IPS-20b (cell line): ENCODE data around the gene XIRP2.
A peak's percentile ranks its signal among the peaks of the same experiment; 100 is the strongest.
"Not testable (repeated sequence)": the region's sequence is repeated elsewhere in the genome, so short reads cannot be mapped to it uniquely, and the experiment has no call there.

ENCODE experiments used
- H3K27ac ChIP-seq: one replicate; pipeline ENCODE4 v1.5.1; 2013; ENCODE audit warnings: low read length
- H3K27me3 ChIP-seq: 2 replicates; pipeline ENCODE4 v1.6.1; 2013; ENCODE audit warnings: mild to moderate bottlenecking, low read length, inconsistent platforms; ENCODE audit not compliant: insufficient read depth
- H3K36me3 ChIP-seq: 2 replicates; pipeline ENCODE4 v1.6.1; 2013; ENCODE audit warnings: low read depth, mild to moderate bottlenecking, inconsistent platforms, low read length, moderate library complexity; ENCODE audit not compliant: insufficient read depth
- H3K4me1 ChIP-seq: 2 replicates; pipeline ENCODE4 v1.6.1; 2013; ENCODE audit warnings: mild to moderate bottlenecking, control low read depth, inconsistent platforms, low read length, moderate library complexity; ENCODE audit not compliant: insufficient read depth
- H3K4me3 ChIP-seq: 2 replicates; pipeline ENCODE4 v1.5.1; 2013; ENCODE audit warnings: mild to moderate bottlenecking, low read length, inconsistent platforms
- H3K9ac ChIP-seq: 2 replicates; pipeline ENCODE4 v1.6.1; 2013; ENCODE audit warnings: low read depth, mild to moderate bottlenecking, inconsistent platforms, low read length, moderate library complexity
- H3K9me3 ChIP-seq: 2 replicates; pipeline ENCODE4 v1.6.1; 2013; ENCODE audit warnings: mild to moderate bottlenecking, low read depth, low read length, inconsistent platforms; ENCODE audit not compliant: insufficient read depth

Gene XIRP2

DNA sequence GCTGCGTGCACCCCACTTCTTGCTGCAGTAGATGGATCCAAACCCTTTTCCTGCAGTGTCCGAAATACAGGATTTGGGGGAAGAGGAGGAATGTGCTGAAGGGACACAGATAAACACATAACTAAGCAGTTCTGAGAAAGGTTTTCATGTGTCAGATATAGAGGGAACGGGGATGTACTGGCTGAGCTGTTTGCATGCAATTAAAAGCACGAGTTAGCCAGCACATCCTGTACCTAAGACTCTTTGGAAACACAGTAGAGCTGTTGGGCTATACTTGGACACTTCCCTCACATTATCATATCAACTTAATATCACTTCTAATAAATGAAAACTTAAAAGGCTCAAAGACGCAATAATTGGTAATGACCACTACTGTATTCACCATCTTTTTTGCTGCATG, 377.4 kb downstream of the XIRP2 start:
- Histone ChIP-seq H3K4me3 (no peak overlapping the region), H3K27ac (no peak overlapping the region), H3K27me3 (no peaks in the 10 kb centered on the region), H3K4me1 (no peaks in the 10 kb centered on the region), H3K9ac (no peak overlapping the region), H3K9me3 (peaks cover 31% of the 10 kb centered on the region), H3K36me3 (no peaks in the 10 kb centered on the region)

DNA sequence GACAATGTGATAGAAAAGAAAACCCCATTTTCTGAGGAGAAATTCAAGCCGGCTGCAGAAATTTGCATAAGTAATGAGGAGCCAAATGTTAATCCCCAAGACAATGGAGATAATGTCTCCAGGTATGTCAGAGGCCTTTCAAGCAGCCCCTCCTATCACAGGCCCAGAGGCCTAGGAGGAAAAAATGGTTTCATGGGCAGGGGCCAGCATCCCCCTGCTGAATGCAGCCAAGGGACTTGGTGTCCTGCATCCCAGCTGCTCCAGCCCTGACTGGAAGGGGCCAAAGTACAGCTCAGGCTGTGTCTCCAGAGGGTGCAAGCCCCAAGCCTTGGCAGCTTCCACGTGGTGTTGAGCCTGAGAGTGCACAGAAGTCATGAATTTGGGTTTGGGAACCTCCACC, 380.0 kb downstream of the XIRP2 start:
- not testable (repeated sequence) for H3K27me3 ChIP-seq, H3K27ac ChIP-seq

DNA sequence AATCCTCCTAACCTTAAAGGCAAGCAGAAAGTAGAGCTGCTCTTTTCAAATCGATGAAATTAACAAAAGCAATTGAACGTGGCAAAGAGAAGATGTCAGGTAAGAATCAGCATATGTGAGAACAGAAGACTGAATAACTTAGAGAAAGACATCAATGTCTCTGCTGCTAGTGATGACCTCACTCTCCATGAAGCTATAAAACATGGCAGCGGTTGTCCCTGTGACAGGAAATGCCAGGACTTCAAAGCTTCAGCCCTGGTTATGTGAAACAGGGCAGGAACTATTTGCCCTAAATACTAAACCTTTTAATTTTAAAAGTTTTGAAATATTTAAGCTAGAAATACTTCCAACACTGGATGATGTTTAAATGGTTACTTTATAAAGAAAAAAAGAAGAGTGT, 383.7 kb downstream of the XIRP2 start:
- peaks cover 28% of the 10 kb centered on the region for H3K9me3 ChIP-seq
- H3K9ac ChIP-seq: no peak overlapping the region
- peaks cover 33% of the 10 kb centered on the region; the same call in 1 of the 2 replicates for H3K4me1 ChIP-seq
- H3K4me3 ChIP-seq: no peak overlapping the region
- no peaks in the 10 kb centered on the region for H3K27me3 ChIP-seq
- no peak overlapping the region for H3K27ac ChIP-seq
- no peaks in the 10 kb centered on the region for H3K36me3 ChIP-seq

More for the DNA sequence above, 380.0 kb downstream of the XIRP2 start:
- not testable (repeated sequence) for H3K4me3 ChIP-seq, H3K9ac ChIP-seq, H3K36me3 ChIP-seq
- H3K4me1 ChIP-seq: peaks cover 14% of the 10 kb centered on the region; the same call in 1 of the 2 replicates
- peaks cover 31% of the 10 kb centered on the region for H3K9me3 ChIP-seq

DNA sequence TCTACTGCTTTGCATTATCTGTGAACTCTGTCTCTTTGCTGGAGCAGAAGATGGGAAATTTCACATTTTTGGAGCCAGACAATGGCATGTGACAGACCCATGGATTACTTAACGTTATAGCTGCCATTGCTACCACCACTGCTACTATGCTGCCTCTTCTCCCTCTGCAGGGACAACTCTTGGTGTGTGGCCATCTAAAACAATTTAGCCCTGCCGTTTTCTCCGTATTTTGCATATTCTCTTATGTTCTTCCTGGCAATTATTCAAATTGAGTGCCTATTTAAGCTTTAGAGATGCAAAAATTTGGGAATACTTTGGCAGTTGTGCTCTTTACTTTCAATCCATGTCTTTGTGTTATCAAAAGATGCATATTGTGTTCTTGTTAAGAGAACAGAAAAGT, 386.8 kb downstream of the XIRP2 start:
- H3K27ac ChIP-seq: peak overlapping the region; percentile 13
- H3K9ac ChIP-seq: peak overlapping the region; percentile 17; the same call in 1 of the 2 replicates
- H3K9me3 ChIP-seq: peaks cover 3% of the 10 kb centered on the region; the same call in 1 of the 2 replicates
- no peaks in the 10 kb centered on the region for H3K36me3 ChIP-seq
- no peaks in the 10 kb centered on the region for H3K27me3 ChIP-seq
- 0 out of 2 replicates have a peak overlapping the region, but pooled peaks have one; percentile 15 for H3K4me3 ChIP-seq
- peaks cover 38% of the 10 kb centered on the region; the same call in 1 of the 2 replicates for H3K4me1 ChIP-seq

DNA sequence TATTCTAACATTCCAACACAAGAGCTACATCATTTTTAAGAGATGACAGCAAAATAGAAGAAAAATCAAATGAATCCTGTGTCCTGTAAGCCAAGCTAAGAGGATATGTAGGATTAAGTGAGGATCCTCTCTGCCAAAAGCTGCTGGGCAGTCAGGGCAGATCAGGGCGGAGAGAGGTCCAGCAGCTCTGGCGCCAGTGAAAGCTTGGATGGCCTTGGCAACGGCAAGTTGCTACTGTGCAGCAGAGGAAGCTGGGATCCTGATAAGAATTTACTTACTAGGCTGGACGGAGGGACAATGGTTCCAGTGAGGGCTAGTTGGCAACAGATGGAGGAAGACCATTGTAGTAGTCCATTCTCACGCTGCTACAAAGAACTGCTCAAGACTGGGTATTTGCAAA, 391.5 kb downstream of the XIRP2 start:
- Histone ChIP-seq H3K4me1 (peaks cover 27% of the 10 kb centered on the region; the same call in 1 of the 2 replicates), H3K27ac (no peak overlapping the region), H3K9me3 (peaks cover 3% of the 10 kb centered on the region), H3K36me3 (no peaks in the 10 kb centered on the region), H3K4me3 (no peak overlapping the region), H3K9ac (no peak overlapping the region), H3K27me3 (no peaks in the 10 kb centered on the region)

DNA sequence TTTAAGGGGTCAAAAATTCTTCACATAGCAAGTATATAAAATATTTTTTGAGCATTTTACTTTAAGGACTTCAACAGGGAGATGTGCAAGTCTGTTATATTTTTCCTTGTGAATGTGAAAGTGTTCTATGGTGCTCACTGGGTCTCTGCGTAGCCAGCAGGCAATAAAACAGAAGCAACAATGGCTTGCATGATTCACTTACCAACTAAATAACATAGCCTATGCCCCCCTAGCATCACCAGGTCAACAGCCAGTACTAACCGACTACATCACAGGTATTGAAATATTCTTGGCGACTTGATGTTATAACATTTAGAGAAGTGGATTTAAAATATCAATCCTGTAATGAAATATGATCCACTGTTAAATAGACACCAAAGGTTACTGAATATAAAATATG, 398.9 kb downstream of the XIRP2 start:
- Histone ChIP-seq H3K27me3 (no peaks in the 10 kb centered on the region), H3K9me3 (no peaks in the 10 kb centered on the region; the same call in none of the 2 replicates), H3K4me1 (peaks cover 18% of the 10 kb centered on the region; the same call in 1 of the 2 replicates), H3K27ac (no peak overlapping the region), H3K9ac (no peak overlapping the region), H3K36me3 (no peaks in the 10 kb centered on the region), H3K4me3 (no peak overlapping the region)

DNA sequence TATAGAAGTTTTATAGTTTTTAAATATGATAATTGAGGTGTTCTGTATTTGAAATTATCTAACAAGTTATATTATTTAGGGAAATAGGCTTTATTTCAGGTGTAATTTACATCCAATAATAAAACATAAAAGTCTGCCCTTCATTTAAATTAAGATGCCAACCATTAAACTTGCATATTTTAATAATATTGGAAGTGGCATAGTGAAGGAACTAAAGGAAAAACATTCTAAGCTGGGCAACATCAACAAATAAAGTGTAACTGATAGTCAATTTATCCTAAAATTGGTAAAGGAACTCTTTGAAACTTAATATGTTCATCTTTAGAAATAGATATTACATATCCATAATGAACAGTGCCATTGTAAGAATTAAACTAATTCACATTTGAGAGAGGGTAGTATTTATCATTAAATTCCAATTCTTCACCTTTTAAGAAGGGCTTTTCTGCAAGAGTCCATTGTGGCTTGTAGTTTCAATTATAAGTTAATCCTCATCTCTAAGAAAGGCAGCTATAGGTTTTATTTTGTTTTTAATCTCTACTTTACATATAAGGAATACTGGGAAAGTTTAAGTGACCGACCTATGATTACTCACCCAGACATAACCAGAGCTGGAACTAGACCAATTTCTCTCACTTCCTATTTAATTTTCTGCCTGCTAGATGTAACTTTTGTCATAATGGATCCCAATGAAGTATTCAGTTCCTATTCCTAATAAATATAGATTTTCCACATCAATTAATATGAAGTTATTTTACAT, 401.6 kb downstream of the XIRP2 start:
- H3K4me1 ChIP-seq: peaks cover 11% of the 10 kb centered on the region; the same call in 1 of the 2 replicates
- H3K27me3 ChIP-seq: peaks cover 11% of the 10 kb centered on the region
- H3K27ac ChIP-seq: no peak overlapping the region
- no peak overlapping the region for H3K9ac ChIP-seq
- H3K4me3 ChIP-seq: no peak overlapping the region
- no peaks in the 10 kb centered on the region for H3K9me3 ChIP-seq
- no peaks in the 10 kb centered on the region for H3K36me3 ChIP-seq

DNA sequence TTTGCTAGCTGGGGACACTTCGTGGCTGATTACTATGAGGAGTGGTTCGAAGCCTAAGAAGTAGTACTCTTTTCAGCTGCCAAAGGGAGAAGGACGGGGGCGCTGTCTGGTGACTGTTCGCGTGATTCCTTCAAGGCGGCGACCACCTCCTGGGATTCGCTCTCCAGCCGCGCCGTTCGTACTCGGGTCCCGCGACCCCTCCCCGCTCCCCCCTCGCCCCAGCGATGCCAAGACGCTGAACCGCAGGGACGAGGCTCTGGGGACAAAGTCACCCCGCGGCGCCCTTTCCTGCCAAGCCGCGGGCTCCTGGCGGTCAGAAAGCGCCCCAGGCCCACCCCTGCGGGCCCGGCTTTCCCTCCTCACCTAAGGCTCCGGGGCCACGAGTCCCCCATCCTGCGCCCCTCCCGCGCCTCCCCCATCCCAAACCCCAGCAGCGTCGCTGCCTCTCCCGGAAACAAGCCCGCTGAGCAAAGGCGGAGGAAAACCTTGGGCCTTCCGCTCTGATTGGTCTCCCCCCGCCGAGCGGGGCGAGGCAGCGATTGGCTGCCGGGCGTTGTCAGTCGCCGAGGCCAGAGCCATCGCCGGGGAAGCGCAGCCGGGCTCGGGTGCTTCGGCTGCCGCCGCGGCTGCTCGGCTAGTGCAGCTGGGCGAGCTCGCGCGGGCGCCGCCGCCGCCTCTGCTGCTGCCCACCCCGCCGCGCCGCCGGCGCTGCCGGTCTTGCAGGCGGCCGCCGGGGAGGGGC, 404.3 kb downstream of the XIRP2 start, which contains the start of gene B3GALT1:
Gene B3GALT1 (plus strand): TSS at position 572 of the 742 bp plus-strand sequence.
- peak within 1 kb of the TSS; percentile 76; the same call in 1 of the 2 replicates for H3K9ac ChIP-seq
- peaks cover 16% of the 10 kb centered on the region for H3K27me3 ChIP-seq
- no peaks in the 10 kb centered on the region for H3K36me3 ChIP-seq
- peak within 1 kb of the TSS; percentile 35 for H3K27ac ChIP-seq
- peak within 1 kb of the TSS; percentile 92 for H3K4me3 ChIP-seq
- peaks cover 31% of the 10 kb centered on the region for H3K4me1 ChIP-seq
- H3K9me3 ChIP-seq: no peaks in the 10 kb centered on the region

DNA sequence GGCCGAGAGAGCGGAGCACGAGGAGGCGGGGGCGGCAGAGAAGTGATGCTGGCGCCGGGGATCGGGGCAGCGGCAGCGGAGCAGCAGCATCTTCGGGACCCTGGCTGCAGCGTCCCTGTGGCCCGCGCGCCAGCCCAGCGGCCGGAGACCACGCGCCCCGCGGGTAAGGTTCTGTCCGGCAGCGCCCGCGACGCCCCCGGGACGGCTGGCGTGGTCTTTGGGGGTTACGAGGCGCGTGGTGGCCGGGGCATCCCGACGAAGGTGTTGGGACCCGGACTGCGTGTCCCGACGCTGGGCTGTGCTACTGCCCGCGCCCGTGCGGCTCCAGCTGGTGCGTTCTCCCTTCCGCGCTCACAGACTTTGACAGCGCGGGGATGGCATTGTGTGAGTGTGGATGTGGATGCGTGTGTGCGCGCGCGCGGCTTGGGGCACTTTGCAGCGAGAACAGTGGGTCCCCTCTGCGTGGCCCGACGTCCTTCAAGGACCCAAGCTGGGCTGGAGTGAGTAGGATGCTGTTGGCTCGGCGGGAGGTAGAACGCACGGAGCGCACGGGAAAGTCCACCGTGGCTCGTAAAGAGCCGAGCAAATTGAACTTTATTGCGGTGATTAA, 405.0 kb downstream of the XIRP2 start:
- H3K36me3 ChIP-seq: no peaks in the 10 kb centered on the region
- peaks cover 37% of the 10 kb centered on the region for H3K4me1 ChIP-seq
- no peak overlapping the region for H3K27ac ChIP-seq
- H3K27me3 ChIP-seq: peaks cover 16% of the 10 kb centered on the region
- no peaks in the 10 kb centered on the region for H3K9me3 ChIP-seq
- H3K9ac ChIP-seq: peak overlapping the region; percentile 60; the same call in 1 of the 2 replicates
- H3K4me3 ChIP-seq: peak overlapping the region; percentile 92

DNA sequence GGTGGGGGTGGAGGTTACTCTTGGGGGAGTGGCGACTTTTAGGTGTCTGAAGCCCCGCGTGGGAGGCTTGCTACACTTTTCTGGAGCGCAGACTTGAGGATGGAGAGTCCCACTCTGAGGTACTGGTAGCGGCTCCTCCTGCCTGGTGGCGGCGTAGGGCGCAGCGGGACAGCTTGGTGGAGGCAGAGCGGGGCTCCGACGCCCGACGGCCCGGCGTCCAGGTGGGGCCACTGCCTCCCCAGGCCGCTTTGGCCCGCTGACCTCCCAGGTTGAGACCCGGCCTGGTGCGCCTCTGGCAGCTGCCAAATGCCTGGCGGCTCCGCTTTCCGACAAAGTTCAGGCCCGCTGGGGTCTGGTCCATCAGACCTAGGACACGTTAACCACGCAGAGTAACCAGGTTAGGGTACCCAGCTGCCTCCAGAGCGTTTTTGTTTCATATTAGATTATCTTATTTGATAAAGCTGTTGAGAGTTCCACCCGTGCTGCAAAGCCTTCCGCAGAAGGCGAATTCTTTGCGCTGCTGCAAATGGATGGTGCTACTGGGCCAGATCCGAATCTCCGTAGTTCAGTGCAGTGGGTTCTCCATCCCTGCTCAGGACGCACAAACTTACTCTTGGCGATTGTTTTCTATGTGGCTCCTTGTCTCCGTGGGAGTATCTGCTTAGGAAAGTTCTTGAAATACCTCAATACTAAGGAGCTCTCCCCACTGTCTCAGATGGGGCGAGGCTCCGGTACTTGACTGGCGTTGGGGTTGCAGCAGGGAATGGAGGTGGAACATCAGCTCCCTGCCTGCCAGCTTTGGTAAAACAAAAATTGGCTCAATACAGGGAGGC, 405.9 kb downstream of the XIRP2 start:
- no peaks in the 10 kb centered on the region for H3K9me3 ChIP-seq
- H3K4me1 ChIP-seq: peaks cover 39% of the 10 kb centered on the region
- H3K4me3 ChIP-seq: peak overlapping the region; percentile 92
- no peak overlapping the region for H3K27ac ChIP-seq
- H3K27me3 ChIP-seq: peaks cover 16% of the 10 kb centered on the region
- no peaks in the 10 kb centered on the region for H3K36me3 ChIP-seq
- peak overlapping the region; percentile 14; the same call in 1 of the 2 replicates for H3K9ac ChIP-seq

DNA sequence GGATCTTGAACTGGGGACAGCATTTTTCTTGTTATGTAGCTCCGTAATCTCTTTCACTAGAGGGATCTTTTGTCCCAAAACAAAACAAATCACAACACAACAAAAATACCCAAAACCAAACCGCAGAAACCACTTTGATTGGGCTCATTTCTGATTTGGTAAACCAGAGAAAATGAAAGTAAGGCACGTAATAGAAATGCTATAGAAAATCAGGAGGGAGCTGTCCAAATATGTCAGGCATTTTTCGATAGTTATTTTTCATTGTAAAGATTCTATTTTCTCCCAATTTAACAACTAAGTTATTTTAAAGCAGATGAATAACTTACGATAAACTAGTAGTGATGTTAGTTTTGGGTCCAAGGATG, 406.5 kb downstream of the XIRP2 start:
- peaks cover 16% of the 10 kb centered on the region for H3K27me3 ChIP-seq
- H3K4me3 ChIP-seq: peak overlapping the region; percentile 92
- peaks cover 39% of the 10 kb centered on the region for H3K4me1 ChIP-seq
- H3K9ac ChIP-seq: peak overlapping the region; percentile 14; the same call in 1 of the 2 replicates
- H3K9me3 ChIP-seq: no peaks in the 10 kb centered on the region
- no peaks in the 10 kb centered on the region for H3K36me3 ChIP-seq
- no peak overlapping the region for H3K27ac ChIP-seq
